Measurements from ENCODE around the gene PIAS1.

GRCh38 chr15:68203956-68204355 is 149.8 kb downstream of the PIAS1 start:
- TF ChIP-seq CTCF (conservative IDR thresholded peaks at IDR 0.05; ENCODE audit: low read length) (no peak), EZH2phosphoT487 (IDR thresholded peaks at IDR 0.05; ENCODE audit: borderline replicate concordance, low read depth, low read length) (no peak)
